Nephron progenitor cell (in vitro differentiated cells): Measurements from ENCODE around the gene RNF126.

ENCODE experiments used
- DNase-seq: peaks from one replicate; pipeline ENCODE4 v3.0.0; 2021
- H3K27ac Mint-ChIP-seq: 2 replicates; pipeline ENCODE4 v1.8.0; 2021; ENCODE audit warnings: mild to moderate bottlenecking, moderate library complexity, mixed read lengths
- H3K27me3 Mint-ChIP-seq: 2 replicates; pipeline ENCODE4 v1.8.0; 2021; ENCODE audit warnings: mild to moderate bottlenecking, low read depth, mixed read lengths; ENCODE audit not compliant: poor library complexity
- H3K36me3 Mint-ChIP-seq: 2 replicates; pipeline ENCODE4 v1.8.0; 2021; ENCODE audit warnings: low read depth, mixed read lengths
- H3K4me1 Mint-ChIP-seq: 2 replicates; pipeline ENCODE4 v1.8.0; 2021; ENCODE audit warnings: mixed read lengths
- H3K4me3 Mint-ChIP-seq: 2 replicates; pipeline ENCODE4 v1.8.0; 2021; ENCODE audit warnings: mild to moderate bottlenecking, moderate library complexity, mixed read lengths
- H3K9me3 Mint-ChIP-seq: 2 replicates; pipeline ENCODE4 v1.8.0; 2021; ENCODE audit warnings: mild to moderate bottlenecking, moderate library complexity, mixed read lengths
- CTCF ChIP-seq: fragments of 200-600 bp; sonication (generic); IDR thresholded peaks from 2 replicates; pipeline ENCODE4 v1.5.0; 2021; ENCODE audit warnings: antibody characterized with exemption

RNF126 gene

GRCh38 chr19:687569-688166 is 24.7 kb upstream of the RNF126 start:
- no peak overlapping the region for H3K4me3 Mint-ChIP-seq
- H3K36me3 Mint-ChIP-seq: no peaks in the 10 kb centered on the region
- no peak overlapping the region for H3K27ac Mint-ChIP-seq
- no peak for DNase-seq
- H3K9me3 Mint-ChIP-seq: no peaks in the 10 kb centered on the region
- no peak for TF ChIP-seq CTCF
- H3K27me3 Mint-ChIP-seq: peaks cover 8% of the 10 kb centered on the region
- peaks cover 14% of the 10 kb centered on the region for H3K4me1 Mint-ChIP-seq

DNA sequence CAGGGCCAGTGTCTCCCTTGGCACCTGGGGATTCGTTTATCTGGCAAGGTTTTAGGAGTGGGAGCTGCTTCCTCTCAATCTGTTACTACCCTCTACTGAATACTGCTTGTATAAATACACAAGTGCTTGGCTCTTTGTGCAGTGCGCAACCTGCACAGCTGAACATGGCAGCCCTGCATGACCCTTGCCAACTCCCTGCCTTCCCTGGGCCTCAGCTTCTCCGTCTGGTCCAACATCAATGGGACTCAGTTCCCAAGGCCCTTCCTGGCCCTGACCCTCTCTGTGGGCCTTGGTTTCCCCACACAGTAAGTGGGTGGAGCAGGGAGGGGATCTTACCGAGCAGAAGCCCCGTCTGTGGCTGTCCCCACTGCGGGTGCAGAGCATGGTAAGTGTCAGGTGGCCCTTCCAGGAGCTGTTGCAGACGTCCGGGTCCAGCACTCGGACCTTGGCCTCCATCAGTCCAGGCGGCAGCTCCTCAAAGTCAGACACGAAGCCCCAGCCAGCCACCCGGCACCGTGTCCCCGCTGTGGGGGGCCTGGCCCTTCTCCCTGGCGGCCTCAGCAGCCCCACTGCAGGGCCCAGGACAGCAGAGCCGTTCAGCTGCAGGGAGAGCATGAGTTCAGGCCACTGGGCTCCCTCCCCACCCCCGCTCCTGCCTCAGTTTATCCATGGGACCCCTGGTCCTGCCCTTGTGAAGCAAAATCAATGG is 23.7 kb upstream of the RNF126 start:
- Mint-ChIP-seq H3K9me3 (no peaks in the 10 kb centered on the region), H3K36me3 (no peaks in the 10 kb centered on the region), H3K27ac (no peak overlapping the region), H3K4me1 (peaks cover 17% of the 10 kb centered on the region), H3K27me3 (peaks cover 8% of the 10 kb centered on the region), H3K4me3 (no peak overlapping the region)
- TF ChIP-seq CTCF: no peak
- DNase-seq: no peak

GRCh38 chr19:685454-685931 is 22.5 kb upstream of the RNF126 start:
- H3K36me3 Mint-ChIP-seq: no peaks in the 10 kb centered on the region
- H3K27ac Mint-ChIP-seq: no peak overlapping the region
- no peak for DNase-seq
- TF ChIP-seq CTCF: no peak
- peaks cover 8% of the 10 kb centered on the region for H3K27me3 Mint-ChIP-seq
- peaks cover 14% of the 10 kb centered on the region for H3K4me1 Mint-ChIP-seq
- H3K4me3 Mint-ChIP-seq: no peak overlapping the region
- no peaks in the 10 kb centered on the region for H3K9me3 Mint-ChIP-seq

DNA sequence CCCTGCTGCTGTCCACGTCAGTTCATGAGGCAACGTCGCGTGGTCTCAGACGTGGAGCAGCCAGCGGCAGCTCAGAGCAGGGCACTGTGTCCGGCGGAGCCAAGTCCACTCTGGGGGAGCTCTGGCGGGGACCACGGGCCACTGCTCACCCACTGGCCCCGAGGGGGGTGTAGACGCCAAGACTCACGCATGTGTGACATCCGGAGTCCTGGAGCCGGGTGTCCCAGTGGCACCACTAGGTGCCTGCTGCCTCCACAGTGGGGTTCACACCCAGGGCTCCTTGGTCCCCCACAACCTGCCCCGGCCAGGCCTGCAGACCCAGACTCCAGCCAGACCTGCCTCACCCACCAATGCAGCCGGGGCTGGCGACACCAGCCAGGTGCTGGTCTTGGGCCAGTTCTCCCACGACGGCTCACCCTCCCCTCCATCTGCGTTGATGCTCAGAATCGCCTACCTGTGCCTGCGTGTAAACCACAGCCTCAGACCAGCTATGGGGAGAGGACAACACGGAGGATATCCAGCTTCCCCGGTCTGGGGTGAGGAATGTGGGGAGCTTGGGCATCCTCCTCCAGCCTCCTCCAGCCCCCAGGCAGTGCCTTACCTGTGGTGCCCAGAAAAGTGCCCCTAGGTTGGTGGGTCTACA is 19.8 kb upstream of the RNF126 start:
- no peak for TF ChIP-seq CTCF
- Mint-ChIP-seq H3K4me1 (peaks cover 14% of the 10 kb centered on the region), H3K4me3 (no peak overlapping the region), H3K9me3 (no peaks in the 10 kb centered on the region), H3K27ac (peak overlapping the region; percentile 39), H3K27me3 (peaks cover 8% of the 10 kb centered on the region), H3K36me3 (no peaks in the 10 kb centered on the region)
- DNase-seq: no peak

GRCh38 chr19:681029-682019 is 18.3 kb upstream of the RNF126 start:
- no peaks in the 10 kb centered on the region for H3K36me3 Mint-ChIP-seq
- peak; percentile 94 for DNase-seq
- H3K9me3 Mint-ChIP-seq: no peaks in the 10 kb centered on the region
- no peak for TF ChIP-seq CTCF
- no peak overlapping the region for H3K27ac Mint-ChIP-seq
- H3K4me1 Mint-ChIP-seq: peaks cover 11% of the 10 kb centered on the region
- peak overlapping the region; percentile 86 for H3K4me3 Mint-ChIP-seq
- peaks cover 12% of the 10 kb centered on the region for H3K27me3 Mint-ChIP-seq
